GM12864 (cell line): ENCODE data around the gene ZNF26.
"Not testable (repeated sequence)": the region's sequence is repeated elsewhere in the genome, so short reads cannot be mapped to it uniquely, and the experiment has no call there.

ENCODE experiments used
- DNase-seq: peaks from one replicate; pipeline ENCODE4 v3.0.0-alpha.2; 2011; ENCODE audit warnings: low read depth
- H3K4me3 ChIP-seq: 2 replicates; pipeline ENCODE4 v1.5.1; 2011; ENCODE audit warnings: mild to moderate bottlenecking, low read depth, low read length, control low read depth
- TF ChIP-seq, protein P1 (sequence below): IDR thresholded peaks from 2 replicates; pipeline ENCODE4 v1.5.1; 2011; ENCODE audit warnings: low read depth, mild to moderate bottlenecking, moderate library complexity, low read length, control low read depth, inconsistent platforms; ENCODE audit errors: missing control alignments

The ZNF26 gene

DNA sequence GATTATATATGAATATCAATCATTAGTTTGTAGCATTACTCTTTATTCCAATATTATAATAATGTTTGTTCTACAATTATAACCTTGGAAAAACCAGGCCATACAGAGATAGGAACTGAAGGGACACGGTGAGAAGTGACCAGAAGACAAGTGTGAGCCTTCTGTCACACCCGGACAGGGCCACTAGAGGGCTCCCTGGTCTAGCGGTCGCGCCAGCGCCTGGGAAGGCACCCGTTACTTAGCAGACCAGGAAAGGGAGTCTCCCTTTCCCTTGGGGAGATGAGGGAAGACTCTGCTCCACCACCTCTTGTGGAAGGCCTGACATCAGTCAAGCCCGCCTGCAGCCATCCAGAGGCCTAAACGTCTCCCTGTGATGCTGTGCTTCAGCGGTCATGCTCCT is 22.2 kb upstream of the ZNF26 start:
- H3K4me3 ChIP-seq, DNase-seq: not testable (repeated sequence)
- TF ChIP-seq, protein P1, sequence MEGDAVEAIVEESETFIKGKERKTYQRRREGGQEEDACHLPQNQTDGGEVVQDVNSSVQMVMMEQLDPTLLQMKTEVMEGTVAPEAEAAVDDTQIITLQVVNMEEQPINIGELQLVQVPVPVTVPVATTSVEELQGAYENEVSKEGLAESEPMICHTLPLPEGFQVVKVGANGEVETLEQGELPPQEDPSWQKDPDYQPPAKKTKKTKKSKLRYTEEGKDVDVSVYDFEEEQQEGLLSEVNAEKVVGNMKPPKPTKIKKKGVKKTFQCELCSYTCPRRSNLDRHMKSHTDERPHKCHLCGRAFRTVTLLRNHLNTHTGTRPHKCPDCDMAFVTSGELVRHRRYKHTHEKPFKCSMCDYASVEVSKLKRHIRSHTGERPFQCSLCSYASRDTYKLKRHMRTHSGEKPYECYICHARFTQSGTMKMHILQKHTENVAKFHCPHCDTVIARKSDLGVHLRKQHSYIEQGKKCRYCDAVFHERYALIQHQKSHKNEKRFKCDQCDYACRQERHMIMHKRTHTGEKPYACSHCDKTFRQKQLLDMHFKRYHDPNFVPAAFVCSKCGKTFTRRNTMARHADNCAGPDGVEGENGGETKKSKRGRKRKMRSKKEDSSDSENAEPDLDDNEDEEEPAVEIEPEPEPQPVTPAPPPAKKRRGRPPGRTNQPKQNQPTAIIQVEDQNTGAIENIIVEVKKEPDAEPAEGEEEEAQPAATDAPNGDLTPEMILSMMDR: peak; percentile 18

DNA sequence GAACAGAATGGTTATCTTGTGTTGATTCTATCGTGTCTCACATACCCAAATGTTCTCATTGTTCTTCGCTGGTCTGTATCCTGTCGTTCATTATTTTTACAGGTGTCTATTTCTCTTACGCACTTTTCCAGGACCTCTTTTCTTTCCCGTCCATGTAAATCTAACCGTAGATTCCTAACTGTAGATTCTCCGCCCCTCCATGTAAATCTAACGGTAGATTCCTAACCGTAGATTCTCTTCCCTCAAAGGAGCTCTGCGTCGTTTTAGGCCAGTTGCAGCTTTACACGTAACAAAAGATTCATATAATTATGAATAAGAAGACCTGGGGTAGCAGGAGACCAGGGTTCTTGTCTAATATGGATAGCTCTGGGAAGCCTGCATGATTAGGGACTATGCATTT is 20.4 kb upstream of the ZNF26 start:
- H3K4me3 ChIP-seq: no peak overlapping the region
- no peak for DNase-seq
- TF ChIP-seq, protein P1: no peak

DNA sequence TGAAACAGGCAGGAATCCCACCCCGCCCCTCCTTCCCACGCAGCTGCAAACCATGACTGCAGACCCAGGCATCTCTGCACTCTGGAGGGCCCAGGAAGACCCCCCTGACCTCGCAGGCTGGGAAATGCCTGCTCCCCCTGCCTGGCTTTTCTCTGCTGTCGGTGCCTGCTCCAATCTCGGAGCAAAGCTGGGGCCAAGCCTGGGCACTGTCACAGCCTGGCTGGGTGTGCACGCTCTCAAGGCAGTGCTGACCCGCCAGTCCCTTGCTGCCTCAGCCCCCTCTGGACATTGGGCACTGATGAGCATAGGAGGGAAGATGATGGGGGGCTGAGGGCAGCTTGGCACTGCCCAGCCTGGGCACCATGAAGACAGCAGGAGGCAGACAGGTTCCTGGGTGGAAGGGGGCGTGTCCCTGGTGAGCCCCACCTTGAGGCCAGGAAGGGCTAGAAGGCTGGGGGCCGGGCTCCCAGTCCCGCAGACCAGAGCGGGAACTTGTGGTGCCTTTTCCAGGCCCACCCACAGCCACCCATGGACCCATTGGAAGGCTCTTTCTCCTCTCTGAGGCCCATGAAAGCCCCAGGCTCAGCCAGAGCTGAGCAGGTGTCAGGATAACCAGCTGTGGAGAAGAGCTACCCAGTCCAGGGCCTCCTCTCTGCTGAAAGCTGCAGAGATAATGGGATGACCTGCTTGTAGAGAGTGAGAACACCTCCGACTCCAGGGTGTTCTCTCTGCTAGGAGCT is 19.3 kb upstream of the ZNF26 start:
- no peak for DNase-seq
- H3K4me3 ChIP-seq: no peak overlapping the region
- TF ChIP-seq, protein P1: no peak

DNA sequence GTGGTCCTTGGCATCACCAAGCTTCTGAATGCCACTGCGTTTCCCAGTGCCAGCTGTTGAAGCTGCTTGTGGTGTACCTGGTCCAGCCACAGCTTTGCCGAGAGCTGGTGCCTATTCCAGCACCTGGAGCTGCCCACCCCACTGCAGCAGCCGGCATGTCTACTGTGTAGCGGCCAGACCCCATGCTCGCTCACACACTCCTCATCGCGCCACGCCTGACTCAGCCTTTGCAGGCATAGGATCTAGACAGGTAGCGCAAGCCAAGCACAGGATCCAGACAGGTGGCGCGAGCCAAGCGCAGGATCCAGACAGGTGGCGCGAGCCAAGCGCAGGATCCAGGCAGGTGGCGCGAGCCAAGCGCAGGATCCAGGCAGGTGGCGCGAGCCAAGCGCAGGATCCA is 18.4 kb upstream of the ZNF26 start:
- TF ChIP-seq, protein P1: no peak
- DNase-seq: no peak
- H3K4me3 ChIP-seq: no peak overlapping the region

DNA sequence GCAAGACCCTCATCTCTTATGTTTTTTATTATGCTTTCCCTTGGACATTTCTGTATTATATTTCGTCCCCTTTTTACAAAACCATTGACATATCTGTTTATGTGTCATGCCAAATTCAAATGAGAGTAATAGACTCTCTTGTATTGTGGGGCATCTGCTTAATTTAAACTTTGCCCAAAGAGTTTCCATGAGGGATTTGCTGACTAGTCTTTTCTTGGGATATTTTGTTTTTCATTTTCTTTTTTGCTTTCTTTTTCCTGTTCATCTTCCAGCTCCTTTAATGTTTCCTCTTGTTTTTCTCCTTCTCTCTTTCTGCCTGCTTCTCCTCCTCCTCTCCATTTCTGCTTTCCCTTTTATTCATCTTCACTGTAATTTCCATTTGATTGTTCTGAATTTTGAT is 13.8 kb upstream of the ZNF26 start:
- DNase-seq: no peak
- H3K4me3 ChIP-seq: no peak overlapping the region
- TF ChIP-seq, protein P1: no peak

DNA sequence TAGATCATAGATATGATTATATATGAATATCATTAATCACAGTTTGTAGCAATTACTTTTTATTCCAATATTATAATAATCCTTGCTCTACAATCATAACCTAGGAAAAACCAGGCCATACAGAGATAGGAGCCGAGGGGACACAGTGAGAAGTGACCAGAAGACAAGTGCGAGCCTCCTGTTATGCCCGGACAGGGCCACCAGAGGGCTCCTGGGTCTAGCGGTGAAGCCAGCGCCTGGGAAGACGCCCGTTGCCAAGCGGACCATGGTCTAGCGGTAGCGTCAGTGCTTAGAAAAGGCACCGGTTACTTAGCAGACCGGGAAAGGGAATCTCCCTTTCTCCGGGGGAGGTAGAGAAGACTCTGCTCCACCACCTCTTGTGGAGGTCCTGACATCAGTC is 9.3 kb upstream of the ZNF26 start:
- H3K4me3 ChIP-seq, DNase-seq: not testable (repeated sequence)
- TF ChIP-seq, protein P1: peak; percentile 8

DNA sequence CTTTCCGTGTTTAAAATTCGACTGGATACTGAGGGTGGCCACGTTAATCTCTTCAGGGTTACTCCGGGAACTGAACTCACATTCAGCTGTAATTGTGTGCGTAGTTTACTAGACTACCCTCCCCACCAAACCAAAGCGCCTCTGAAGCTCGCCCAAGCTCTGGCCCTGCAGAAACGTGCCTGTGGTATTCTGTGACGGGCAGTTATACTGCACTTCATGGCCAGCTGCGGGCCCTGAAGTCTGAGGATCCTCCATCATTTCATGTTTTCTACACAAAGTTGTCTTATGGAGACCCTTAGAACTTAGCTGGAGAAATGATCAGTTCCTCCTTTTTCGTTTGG is 688 bp downstream of the ZNF26 start:
- no peak for DNase-seq
- H3K4me3 ChIP-seq: peak overlapping the region; percentile 82
- TF ChIP-seq, protein P1: no peak
